ENCODE data around the gene TRIM16.
"Not testable (repeated sequence)": the region's sequence is repeated elsewhere in the genome, so short reads cannot be mapped to it uniquely, and the experiment has no call there.

- not testable (repeated sequence) for TF ChIP-seq POLR2A (IDR thresholded peaks at IDR 0.05; ENCODE audit: low read length); CTCF (IDR thresholded peaks at IDR 0.05); REST (IDR thresholded peaks at IDR 0.05); RAD21 (conservative IDR thresholded peaks at IDR 0.05 in 1 of 2, IDR thresholded peaks at IDR 0.05 in 1 of 2); HES2 (IDR thresholded peaks at IDR 0.05); ZSCAN20 (CRISPR knock-in tag; IDR thresholded peaks at IDR 0.05); SMC3 (IDR thresholded peaks at IDR 0.05)
Observed at GRCh38 chr17:15630930-15631453, 53.1 kb downstream of the TRIM16 start.

Measured in A549 (cell line).